ENCODE data around the gene PDLIM4.

Gene PDLIM4

GRCh38 chr5:132293066-132293991, 35.8 kb downstream of the PDLIM4 start:
- FAIRE-seq: no peak

DNA sequence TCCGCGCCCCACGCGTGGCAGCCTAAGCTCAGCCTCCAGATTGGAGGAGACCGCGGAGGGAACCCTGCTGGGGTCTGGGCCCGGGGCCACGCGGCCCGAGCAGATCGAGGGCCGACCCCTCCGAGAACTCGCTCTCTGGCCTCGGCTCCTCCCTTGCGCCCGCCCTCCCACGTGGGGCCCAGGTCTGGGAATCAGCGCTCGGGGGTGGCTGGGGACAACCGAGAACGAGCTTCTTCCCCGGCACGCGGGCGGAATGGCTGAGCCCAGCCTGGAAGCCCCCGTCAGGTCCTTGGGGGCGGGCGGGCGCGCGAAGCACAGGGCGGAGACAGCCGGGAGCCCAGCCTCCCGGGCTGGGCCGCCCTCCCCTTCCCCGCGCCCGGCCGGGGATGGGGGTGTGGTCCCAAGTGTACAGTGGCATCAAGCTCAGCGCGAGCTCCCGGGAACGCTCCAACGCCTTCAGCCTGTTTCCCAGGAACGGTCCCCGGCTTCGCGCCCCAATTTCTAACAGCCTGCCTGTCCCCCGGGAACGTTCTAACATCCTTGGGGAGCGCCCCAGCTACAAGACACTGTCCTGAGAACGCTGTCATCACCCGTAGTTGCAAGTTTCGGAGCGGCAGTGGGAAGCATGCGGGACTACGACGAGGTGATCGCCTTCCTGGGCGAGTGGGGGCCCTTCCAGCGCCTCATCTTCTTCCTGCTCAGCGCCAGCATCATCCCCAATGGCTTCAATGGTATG, 36.7 kb downstream of the PDLIM4 start, which contains the start of gene SLC22A4:
Gene SLC22A4, plus strand, starts transcription at position 403 of the 736 bp plus-strand sequence. Its CDS starts 223 bp downstream, at position 626.
- no peak for FAIRE-seq

GRCh38 chr5:132294728-132295504, 37.4 kb downstream of the PDLIM4 start:
- no peak for FAIRE-seq

GRCh38 chr5:132295505-132296411, 38.3 kb downstream of the PDLIM4 start:
- FAIRE-seq: no peak

DNA sequence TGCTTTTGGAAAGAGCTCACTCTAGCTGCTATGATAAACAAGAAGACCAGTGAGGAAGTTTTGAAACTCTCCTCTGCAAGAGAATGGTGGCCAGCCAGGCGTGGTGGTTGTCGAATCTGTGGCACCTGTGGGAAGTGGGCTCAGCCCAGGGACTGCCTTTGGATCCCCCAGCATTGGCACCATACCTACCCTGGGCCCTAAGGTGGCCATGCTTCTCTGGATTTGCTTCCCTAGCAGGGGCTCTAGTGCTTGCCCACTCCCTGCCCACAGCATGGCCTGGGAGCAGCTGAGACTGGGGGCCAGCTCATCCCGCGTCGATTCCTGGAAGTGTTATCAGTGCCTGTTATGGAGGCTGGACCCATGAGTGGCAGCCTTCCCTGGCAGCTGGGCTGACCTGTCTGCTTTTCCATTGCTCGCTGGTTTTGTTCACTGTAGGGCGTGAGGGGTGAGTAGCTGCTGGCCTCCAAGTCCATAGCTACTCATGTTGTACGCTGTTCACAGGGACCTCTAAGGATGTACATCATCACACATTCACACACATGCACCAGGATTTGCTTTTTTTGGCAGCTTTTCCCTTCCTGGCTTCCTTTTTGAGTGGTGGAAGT, 39.0 kb downstream of the PDLIM4 start:
- FAIRE-seq: no peak

DNA sequence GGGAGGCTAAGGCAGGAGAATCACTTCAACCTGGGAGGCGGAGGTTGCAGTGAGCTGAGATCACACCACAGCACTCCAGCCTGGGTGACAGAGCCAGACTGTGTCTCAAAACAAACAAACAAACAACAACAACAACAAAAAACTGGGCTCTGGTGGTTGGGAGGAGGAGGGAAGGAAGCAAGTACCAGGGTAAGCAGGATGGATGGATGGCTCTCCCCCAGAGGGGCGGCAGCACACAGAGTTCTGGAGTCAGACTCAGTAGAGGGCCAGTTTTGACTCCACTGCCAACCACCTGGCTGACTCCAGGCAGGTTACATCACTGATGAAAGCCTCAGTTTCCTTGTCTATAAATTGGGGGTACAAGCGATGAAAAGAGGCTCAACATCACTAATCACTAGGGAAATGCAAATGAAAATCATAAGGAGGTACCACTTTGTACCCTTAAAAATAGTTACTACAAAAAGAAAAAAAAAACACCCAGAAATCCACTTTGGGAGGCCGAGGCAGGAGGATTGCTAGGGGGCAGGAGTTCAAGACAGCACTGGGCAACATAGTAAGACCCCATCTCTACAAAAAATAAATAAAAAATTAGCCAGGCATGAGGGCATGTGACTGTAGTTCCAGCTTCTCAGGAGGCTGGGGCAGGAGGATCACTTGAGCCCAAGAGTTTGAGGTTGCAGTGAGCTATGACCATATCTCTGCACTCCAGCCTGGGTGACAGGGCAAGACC, 39.9 kb downstream of the PDLIM4 start:
- no peak for FAIRE-seq

DNA sequence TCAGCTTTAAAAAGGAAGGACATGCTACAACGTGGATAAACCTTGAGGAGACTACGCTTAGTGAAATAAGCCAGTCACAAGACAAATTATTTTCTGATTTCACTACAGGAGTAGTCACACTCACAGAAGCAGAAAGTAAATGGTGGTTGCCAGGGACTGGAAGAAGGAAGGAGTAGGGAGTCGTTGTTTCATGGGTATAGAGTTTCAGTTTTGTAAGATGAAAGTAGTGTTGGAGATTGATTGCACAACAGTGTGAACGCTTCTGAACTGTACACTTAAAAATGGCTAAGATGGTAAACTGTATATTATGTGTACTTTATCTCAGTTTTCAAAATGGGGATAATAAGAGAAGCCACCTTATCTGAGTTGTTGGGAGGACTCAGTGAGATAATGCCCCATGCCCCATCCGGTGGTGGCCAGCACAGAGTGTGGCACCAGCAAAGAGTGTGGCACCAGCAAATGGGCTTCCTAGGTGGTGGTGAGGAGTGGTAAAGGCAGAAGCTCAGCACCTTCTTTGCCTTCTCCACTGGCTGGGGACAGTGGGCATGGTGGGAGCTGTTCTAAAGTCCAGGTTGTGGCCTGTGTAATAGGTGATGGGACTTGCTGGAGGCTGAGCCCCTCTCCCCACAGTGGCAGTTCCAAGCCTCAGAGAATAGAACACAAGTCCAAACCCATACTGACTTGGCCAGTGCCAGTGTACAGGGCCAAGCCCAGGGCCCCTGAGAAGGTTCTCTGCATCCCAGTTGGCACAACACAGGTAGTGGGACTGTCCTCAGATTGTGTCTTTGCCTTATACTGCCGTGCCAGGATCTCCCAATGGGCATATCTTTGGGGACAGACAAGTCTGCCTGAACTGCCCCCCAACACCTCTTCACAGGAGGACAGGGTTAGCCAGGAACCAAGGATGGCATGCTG, 41.1 kb downstream of the PDLIM4 start:
- no peak for FAIRE-seq

- FAIRE-seq: no peak
Measured at GRCh38 chr5:132299917-132300316, 42.4 kb downstream of the PDLIM4 start.

- FAIRE-seq: no peak
Measured at GRCh38 chr5:132300577-132301343, 43.3 kb downstream of the PDLIM4 start.

DNA sequence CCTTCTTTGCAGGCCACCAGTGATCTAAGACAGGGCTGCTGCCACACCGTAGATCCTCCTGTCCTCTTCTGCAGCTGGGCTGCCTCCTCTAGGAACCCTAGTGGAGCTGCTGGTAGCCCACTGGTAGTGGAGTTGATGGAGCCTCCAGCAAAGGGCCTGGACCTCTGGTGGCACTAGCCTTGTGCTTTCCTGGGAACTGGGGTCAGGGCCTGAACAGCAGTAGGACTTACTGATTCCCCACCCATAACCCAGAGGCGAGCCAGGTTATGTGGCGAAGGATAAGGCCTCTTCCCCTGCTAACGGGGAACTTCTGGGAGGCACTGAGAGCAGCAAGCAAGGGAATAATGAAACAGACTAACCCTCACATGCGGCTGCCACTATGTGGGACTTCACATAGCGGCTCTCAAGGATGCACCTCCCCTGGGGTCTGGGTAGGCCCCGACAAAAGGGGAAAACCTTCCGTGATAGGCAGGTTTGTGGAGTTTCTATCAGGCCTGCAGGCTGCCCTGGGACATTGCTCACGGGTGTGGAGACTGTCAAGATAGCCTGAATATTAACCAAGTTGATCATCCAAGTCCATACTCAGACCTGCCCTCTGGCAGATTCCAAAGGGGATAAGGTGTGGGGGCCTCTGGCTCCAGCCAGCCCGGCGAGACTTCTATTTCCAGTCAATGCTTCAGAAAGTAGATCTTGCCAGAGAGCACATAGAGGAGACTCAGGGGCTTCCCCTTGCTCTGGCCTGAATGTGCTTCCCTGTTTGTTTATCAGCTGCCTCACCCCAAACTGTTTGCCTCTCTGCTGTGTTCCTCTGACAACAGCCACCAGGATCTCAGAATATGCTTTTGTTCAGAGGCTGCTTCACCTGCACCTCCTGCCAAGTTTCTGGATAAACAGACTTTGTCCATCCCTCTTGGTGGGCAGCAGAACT, 44.1 kb downstream of the PDLIM4 start:
- FAIRE-seq: no peak

- no peak for FAIRE-seq
Measured at GRCh38 chr5:132302413-132302812, 44.9 kb downstream of the PDLIM4 start.

DNA sequence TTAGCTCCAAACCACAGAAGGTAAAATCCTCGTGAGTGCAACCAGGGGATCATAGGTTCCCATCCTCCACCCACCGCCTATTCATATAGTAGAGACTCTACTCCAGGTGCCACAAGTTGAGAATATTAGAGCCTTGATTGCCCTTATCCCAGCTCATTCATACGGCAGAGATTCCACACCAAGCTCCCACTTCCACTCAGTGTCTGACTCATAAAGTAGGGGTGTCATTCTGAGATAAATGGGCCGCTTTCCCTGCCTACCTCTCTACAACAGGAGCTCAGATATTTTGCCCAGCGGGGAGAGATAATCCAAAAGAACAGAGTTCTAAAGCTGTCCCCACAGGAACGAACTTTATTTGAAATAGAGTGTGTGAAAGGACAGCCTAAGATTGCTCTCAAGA, 46.1 kb downstream of the PDLIM4 start:
- no peak for FAIRE-seq

DNA sequence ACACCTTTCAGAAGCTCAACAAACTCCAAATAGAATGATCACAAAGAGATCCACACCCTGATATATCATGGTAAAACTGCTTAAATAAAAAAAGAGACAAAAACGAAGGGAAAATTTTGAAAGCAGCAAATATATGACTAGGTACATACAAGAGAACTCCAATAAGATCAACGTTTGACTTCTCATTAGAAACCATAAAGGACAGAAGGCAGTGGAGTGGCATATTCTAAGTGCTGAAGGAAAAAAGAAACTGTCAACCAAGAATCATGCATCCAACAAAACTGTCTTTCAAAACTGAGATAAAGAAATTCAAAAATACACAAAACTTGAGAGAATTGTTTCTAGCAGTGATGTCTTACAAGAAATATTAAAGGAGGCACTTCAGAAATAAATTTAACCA, 47.9 kb downstream of the PDLIM4 start:
- no peak for FAIRE-seq

DNA sequence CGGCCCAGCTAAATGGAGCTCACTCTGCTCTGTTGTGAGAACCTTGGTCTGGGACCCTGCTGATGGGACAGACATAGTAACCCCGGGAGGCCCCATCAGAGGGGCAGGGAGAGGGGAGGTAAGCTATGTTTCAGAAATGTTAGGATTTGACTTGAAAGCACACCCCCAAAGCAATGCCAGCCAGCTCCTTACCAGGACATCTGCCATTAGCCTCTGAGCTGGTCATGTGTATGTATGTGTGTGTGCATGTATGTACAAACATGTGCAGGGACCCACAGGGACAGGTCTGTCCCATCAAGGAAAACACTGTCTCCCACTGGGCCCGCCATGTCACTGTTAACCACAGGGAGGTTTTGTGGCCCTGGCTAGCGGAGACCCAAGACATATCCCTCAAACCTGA, 51.2 kb downstream of the PDLIM4 start:
- FAIRE-seq: no peak

DNA sequence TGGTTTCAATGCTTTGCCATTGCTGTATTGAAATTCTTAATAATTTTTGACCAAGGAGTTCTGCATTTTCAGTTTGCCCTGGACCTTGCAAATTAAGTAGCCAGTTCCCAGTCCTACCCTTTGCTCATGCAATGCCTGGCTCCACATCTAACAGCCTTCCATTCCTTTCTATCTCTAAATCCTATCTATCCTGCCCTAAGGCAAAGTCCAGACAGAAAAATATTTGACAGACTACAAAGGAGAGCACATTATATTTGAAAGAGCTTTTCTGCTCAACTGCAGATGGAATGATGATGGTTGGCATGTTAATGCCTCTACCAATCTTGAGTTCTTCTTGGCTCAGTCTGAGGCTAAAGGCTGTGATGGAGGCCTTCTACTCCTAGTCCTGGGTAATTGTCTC, 52.2 kb downstream of the PDLIM4 start:
- no peak for FAIRE-seq

GRCh38 chr5:132310141-132310834, 52.8 kb downstream of the PDLIM4 start:
- no peak for FAIRE-seq

DNA sequence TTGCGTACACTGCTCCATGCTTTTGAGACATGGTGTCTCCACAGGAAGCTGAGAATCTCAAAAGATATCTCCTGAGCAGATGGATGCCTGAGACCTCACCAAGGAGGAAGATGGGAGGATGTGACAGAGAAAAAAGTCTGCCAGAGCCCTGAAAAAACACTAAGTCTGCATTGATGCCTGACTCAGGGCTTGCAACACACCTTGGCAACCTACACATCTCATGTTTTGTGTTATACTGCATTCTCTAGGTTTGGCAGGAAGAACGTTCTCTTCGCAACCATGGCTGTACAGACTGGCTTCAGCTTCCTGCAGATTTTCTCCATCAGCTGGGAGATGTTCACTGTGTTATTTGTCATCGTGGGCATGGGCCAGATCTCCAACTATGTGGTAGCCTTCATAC, 55.9 kb downstream of the PDLIM4 start:
- no peak for FAIRE-seq

All from colon (tissue), 2 donors.